Effector CD4-positive, alpha-beta T cell (primary cell): ENCODE measurements around the gene TAS2R3. TPM values are rescaled to one million over a fixed set of nuclear protein-coding genes. Genes with fewer than 3 reads are reported as not detected.
"Not testable (repeated sequence)": the region's sequence is repeated elsewhere in the genome, so short reads cannot be mapped to it uniquely, and the experiment has no call there.

Experiments used
- DNase-seq: peaks from one replicate; pipeline ENCODE4 v3.0.0-alpha.2; 2020
- total RNA-seq: gene quantifications from one replicate; lab custom pipeline; 2026; lab: John Stamatoyannopoulos, UW

TAS2R3 gene
- total RNA-seq = not detected

DNA sequence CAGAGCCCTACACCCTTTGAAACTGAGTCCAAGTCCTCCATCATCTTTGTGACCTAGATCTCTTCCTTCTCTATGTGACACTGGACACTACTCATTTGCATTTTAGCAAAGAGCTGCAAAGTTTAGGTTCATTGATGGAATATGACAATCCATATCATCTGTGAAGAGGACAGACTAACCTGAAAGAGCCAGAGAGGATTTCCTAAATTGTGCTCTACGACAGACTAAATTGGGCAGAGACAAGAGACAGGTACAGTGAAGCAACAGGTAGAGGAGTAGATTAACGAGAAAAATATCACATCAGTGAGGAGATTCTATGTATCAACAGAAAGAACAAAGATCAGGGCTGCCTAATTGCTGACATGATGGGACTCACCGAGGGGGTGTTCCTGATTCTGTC, at the start of gene TAS2R3:
Gene TAS2R3, plus strand, starts transcription at position 301 of the 400 bp plus-strand sequence. Its CDS starts 62 bp downstream, at position 363.
- no peak for DNase-seq

GRCh38 chr7:141714571-141714970, 49.3 kb upstream of the TAS2R3 start:
- no peak for DNase-seq

- no peak for DNase-seq
These were observed 48.9 kb upstream of the TAS2R3 start for GRCh38 chr7:141715018-141715417.

DNA sequence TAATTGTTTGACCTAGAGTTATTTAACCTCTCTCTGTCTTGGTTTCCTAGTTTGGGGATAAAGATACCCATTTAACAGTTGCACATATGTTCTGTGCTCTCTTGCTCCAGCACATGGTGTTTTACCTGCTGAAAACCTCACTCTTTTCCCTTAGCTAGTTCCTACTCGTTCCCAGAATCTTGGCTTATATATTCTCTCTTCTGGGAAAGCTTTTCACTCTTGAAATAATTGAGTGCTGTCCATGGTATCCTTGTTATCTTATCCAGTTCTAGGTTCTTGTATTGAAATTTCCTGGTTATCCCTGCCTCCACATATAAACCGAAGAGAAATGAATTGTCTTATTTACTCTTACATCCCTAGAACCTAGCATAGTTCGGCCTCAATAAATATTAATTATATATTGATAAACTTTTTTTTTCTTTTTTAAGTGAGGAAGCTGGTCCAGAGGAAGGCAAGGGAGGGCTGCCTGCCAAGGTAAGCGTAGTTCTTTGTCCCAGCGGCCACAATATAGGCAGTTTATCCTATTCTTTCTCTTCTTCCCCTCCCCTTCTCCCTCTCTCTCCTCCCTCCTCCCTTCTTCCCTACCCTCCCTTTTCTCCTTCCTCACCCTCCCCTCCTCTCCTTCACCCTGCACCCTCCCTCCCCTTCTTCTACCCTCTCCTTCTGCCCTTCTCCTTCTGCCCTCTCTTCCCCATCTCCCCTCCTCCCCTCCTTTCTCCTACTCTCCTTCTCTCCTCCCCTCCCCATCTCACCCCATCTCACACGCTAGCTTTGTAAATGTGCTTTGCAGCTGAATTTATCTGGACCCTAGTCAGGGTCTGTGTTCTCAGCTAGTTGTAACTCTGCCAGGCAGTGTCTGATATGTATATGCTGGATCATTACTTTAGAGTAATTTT, 47.9 kb upstream of the TAS2R3 start:
- no peak for DNase-seq

GRCh38 chr7:141717450-141717849, 46.4 kb upstream of the TAS2R3 start:
- DNase-seq = no peak

DNA sequence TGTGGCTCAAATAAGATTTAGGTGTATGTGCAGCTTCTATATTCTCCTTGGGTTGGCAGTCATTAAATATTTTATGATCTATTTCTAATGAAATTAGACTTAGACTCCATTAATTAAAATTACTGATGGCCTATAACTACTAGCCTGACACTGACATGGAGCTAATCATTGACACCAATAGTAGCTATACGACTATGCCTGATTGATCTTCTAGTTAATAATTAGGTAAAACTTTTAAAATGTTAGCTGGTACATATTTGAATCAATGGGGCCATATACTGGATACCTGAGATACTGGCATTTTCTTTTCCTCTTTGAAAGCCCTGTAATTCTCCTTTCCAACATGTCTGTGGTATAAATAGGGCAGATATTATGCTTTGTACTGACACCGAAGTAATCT, 41.4 kb upstream of the TAS2R3 start:
- no peak for DNase-seq

- DNase-seq = no peak
These were observed 34.9 kb upstream of the TAS2R3 start for GRCh38 chr7:141729020-141729419.

DNA sequence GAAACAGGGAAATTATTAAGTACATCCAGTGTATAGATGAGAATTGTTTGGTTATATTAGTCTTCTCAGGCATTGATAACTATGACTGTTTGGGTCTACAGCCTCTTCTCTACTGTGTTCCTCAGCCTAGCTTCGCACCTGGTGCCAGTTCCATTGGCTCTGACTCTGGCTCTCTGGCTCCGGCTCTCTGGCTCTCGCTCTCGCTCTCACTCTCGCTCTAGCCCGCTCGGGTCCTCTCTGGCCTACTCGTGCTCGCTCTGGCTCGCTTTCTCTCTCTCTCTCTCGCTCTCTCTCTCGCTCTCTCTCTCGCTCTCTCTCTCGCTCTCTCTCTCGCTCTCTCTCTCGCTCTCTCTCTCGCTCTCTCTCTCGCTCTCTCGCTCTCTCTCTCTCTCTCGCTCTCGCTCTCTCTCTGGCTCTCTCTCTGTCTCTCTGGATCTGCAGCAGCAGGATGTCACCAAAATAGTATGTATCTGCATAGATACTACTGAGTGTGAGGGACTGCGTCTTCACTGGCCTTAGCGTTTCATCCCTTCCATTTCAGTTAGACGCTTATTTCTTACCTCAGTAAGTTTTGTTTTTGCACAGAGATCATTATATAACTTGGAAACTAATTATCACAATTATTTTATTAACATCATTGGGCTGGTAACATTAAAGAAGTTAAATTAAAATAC, 32.3 kb upstream of the TAS2R3 start:
- DNase-seq = no peak

GRCh38 chr7:141737118-141737835, 26.6 kb upstream of the TAS2R3 start:
- DNase-seq = no peak

- DNase-seq = peak; percentile 85
These were observed 25.9 kb upstream of the TAS2R3 start, which contains the start of gene SSBP1 for GRCh38 chr7:141737836-141738591. TSS of gene SSBP1 (plus strand) at chr7:141738358. CDS start at chr7:141739167, 809 bp downstream.

DNA sequence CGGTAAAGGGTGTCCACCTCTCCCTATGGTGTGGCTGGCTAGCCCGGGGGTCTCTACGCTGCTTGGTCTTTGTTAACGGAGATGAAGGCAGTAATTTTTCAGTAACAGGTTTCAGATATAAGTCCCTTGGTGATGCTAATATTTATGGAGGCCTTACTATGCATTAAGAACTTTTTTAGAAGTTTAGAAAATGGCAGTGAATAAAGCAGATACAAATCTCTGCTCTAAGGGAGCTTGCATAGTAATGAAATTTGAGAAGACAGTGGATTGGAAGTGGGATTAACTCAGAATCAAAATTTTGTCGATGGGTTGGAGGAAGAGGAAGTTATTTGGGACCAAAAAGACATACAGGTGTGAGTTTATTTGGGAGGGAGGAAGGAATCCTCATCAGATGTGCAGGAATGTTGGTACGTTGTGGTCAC, 25.3 kb upstream of the TAS2R3 start:
- DNase-seq = no peak

DNA sequence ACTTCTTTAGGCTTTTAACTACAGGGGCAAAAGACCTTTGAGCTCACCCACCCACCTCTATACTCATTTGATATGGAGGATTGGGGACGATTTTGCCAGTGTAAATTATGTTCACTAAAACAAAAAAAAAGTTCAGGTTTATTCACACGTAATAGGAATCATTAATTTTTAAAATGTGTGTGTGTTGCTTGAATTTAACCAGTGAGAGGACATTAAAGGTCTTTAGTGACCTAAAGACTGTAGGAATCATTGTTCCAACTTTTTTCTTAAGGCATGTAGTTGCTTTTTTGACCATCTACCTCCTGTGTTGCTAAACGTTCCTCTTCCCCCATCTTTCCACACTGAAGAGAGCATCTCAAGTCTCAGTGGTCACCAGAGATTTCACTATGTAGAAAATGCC, 24.6 kb upstream of the TAS2R3 start:
- no peak for DNase-seq

GRCh38 chr7:141742229-141742628, 21.7 kb upstream of the TAS2R3 start:
- no peak for DNase-seq

GRCh38 chr7:141744131-141744530, 19.8 kb upstream of the TAS2R3 start:
- DNase-seq = no peak

DNA sequence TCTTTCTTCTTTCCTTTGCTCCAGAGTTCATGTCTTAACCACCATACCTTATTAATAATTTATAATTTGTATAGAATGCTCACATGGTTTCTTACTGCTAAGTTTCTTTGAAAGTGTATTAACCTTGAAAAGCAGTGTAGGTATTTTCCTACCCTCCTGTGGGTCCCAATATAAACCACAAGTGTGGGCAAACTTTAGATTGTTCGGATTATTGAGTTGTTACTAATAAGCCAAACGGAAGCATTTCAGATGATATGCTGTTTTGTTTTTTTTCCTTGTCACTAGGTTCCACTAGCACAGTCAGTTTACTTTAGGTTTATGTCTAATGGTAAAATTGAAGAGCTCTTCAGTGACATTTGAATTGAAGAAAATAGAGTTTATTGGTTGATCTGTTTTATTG, 15.5 kb upstream of the TAS2R3 start:
- DNase-seq = no peak

DNA sequence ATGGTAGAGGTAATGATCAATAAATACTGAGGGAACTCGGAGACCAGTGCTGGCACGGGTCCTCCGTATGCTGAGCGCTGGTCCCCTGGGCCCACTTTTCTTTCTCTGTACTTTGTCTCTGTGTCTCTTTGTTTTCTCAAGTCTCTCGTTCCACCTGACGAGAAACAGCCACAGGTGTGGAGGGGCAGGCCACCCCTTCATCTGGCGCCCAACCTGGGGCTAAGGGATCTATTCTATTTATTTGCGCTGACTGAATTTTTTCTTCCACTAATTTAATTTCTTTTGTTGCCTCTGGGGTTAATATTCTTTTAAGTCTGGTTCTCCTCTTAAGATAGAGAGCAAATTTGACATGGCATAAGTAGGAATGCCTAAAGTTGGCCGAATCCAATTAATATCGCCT, 12.0 kb upstream of the TAS2R3 start:
- DNase-seq = not testable (repeated sequence)

DNA sequence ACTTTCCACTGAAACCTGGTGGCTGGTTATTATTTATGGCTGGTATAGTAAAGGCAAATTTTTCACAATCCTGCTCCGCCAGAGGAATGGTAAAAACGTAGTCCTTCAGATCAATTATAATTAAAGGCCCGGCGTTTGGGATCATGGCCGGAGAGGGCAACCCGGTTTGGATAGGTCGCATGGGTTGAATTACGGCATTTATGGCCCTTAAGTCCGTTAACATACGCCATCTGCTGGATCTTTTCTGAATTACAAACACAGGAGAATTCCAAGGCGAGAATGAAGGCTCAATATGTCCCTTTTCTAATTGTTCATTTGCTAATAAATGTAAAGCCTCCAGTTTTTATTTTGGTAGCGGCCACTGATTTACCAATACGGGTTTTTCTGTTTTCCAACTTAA, 11.3 kb upstream of the TAS2R3 start:
- no peak for DNase-seq

- DNase-seq = no peak
These were observed 9.0 kb upstream of the TAS2R3 start for GRCh38 chr7:141754939-141755338.

GRCh38 chr7:141770083-141770583, 6.2 kb downstream of the TAS2R3 start:
- DNase-seq = not testable (repeated sequence)

DNA sequence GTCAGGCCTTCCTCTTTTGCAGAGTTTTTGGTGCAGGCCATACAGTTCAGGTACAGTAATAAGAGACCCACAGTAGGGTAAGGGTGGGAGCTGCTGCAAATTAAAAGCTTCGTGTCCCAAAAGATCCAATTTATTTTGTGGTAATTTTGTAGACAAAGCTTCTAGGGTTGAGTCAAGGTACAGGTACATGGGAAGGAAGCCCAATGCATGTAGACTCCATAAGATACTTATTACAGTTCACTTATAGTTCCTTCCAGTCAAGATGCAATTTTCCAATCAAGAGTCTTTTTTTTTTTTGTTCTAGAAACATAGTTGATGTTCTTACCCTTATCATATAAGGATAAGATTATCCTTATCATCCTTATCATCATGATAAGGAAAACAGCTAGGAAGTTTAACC, 12.5 kb downstream of the TAS2R3 start, which contains the start of gene TAS2R4:
Gene TAS2R4, plus strand, starts transcription at position 301 of the 400 bp plus-strand sequence. CDS start 1,815 bp downstream, outside the sequence.
- no peak for DNase-seq

DNA sequence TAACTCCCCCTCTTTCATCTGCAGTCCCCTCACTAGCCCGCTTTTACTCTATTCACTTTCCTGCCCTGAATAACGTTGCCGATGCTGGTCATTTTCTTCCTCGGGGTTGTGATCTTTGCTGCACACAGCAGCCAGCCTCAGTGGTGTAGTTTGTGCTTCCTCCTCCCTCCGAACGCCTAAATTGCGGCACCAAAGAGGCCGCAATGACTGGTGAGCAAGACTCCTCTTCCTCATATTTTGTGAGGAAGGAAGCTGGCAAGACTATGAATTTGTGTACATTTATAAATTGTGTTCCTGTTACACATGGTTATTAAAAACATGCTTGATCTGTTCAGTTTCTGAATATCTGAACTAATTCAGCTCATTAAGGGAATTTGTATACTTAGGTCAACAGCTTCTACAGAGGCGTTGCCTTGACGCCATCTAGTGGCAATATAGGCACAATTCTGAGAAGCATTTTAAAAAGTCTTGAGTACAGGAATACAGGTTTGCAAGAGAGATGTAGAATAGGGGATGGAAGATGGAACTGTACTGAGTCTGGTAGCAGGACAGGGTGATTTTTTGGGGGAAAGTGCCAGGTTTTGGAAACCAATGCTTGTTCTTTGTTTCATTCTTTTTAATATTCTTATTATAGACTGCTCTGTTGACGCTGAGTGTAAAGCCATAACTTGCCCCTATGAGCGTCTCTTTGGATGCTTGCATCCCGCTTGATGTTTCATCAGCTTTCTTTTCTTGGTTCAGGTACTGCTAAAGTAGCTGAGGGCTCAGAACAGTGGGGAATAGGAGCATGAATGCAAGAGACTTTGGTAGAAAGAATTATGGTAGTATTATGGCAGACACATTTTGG, 22.0 kb downstream of the TAS2R3 start:
- DNase-seq = peak; percentile 10
